D721Med (cell line): ENCODE measurements around the gene GNA15.

Experiments
- DNase-seq: peaks from one replicate; pipeline ENCODE4 v3.0.0; 2011; ENCODE audit warnings: low spot score; ENCODE audit not compliant: insufficient read length
- FAIRE-seq: peaks from 2 replicates; lab custom pipeline; 2011; peaks lifted over from hg19 to GRCh38; lab: Jason Lieb, UNC
- CTCF ChIP-seq: IDR thresholded peaks from 2 replicates; pipeline ENCODE4 v1.5.1; 2012; ENCODE audit warnings: mild to moderate bottlenecking, control low read depth; ENCODE audit not compliant: insufficient read depth; ENCODE audit errors: missing control alignments

Gene GNA15

GRCh38 chr19:3096902-3097326 lies 38.9 kb upstream of the GNA15 start:
- DNase-seq = no peak
- FAIRE-seq = no peak
- no peak for TF ChIP-seq CTCF

GRCh38 chr19:3097442-3097871 lies 38.4 kb upstream of the GNA15 start:
- DNase-seq (peak; percentile 16), FAIRE-seq (no peak)
- no peak for TF ChIP-seq CTCF

GRCh38 chr19:3098141-3098514 lies 37.7 kb upstream of the GNA15 start:
- DNase-seq (peak; percentile 14), FAIRE-seq (no peak)
- TF ChIP-seq CTCF = no peak

- TF ChIP-seq CTCF = no peak
- FAIRE-seq (no peak), DNase-seq (peak; percentile 17)
Observed at GRCh38 chr19:3098515-3099346, 37.1 kb upstream of the GNA15 start.

- peak; percentile 19 for DNase-seq
- FAIRE-seq = no peak
Observed at GRCh38 chr19:3099347-3100145, 36.3 kb upstream of the GNA15 start.

GRCh38 chr19:3100331-3100730 lies 35.5 kb upstream of the GNA15 start:
- FAIRE-seq (no peak), DNase-seq (peak; percentile 25)
- no peak for TF ChIP-seq CTCF

More at GRCh38 chr19:3099347-3100145, 36.3 kb upstream of the GNA15 start:
- TF ChIP-seq CTCF = no peak
